GM21367 (cell line): ENCODE measurements around the gene SLC16A2.
"Not testable (repeated sequence)": the region's sequence is repeated elsewhere in the genome, so short reads cannot be mapped to it uniquely, and the experiment has no call there.

ENCODE experiments used
- ATAC-seq: cut with Tn5 transposase; IDR thresholded peaks from one replicate; pipeline ENCODE4 v1.9.1; 2021; ENCODE audit not compliant: unreplicated experiment

The SLC16A2 gene

GRCh38 chrX:74445099-74445498 lies 23.8 kb downstream of the SLC16A2 start:
- no peak for ATAC-seq

GRCh38 chrX:74446876-74447275 lies 25.6 kb downstream of the SLC16A2 start:
- ATAC-seq, result no peak

DNA sequence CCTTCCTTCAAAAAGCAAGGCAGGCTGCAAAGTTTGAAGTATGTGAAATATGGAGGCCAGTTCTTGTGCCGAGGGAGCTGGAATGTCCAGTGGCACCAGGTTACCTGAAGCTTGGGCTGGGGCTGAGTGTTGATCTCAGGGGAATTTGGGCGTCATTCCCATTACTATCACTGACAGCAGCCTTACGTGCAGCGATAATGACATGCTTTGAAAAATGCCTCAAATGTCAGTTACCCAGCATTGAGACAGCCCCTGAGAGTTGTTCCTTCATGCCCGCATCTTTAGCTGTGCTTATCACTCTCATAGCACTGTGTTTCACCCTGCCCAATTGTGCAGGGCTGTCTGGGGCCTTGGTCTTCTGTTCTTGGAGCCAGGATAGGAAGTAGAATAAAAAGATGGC lies 27.4 kb downstream of the SLC16A2 start:
- no peak for ATAC-seq

- ATAC-seq, result no peak
Measured at GRCh38 chrX:74449322-74449936, 28.1 kb downstream of the SLC16A2 start.

DNA sequence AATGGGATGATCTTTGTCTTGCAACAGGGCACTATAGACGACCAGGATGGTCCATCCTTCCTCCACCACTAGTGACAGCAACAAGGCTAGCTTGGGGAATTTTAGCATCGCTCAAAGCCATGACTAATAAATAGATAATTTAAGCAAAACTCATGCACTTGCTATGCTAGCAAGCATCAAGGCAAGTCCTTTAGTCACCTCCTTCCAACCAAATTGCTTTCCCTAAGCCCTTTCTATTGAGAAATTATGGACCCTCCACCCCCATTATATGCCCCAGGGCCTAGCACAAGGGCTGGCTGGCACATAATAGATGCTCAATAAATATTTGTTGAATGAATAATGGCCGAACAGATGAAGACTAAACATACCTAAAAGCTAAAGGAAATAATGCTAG lies 28.6 kb downstream of the SLC16A2 start:
- no peak for ATAC-seq

DNA sequence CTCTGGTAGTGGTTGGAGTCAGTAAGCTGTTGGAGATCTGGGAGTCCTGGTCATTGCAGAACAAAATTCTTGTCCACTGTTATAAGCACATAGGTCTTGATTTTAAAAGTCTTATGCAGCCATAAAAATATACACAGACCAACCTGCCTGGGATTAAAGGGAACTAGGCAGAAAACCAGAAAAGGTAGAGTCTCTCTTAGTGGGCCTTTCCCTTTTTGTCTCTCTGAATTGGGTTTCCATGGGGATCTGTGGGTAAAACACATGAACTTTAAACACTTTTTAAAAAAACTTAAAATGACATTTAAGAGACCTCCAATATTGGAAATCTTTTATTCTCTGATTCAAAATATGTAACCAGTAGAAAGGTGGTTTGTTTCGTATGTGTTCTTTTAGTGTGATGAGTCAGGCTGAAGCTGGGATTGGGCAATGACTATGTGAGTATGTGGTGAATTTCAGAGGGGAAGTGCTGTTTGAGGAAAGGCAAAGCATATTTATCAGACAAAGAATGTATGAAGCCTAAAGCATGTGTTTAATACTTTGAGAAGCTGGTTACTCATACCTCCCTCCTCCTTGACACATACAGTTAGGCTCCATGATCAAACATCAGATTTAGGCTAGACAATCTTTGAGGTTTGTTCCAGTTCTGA lies 29.6 kb downstream of the SLC16A2 start:
- no peak for ATAC-seq

GRCh38 chrX:74451450-74452198 lies 30.3 kb downstream of the SLC16A2 start:
- ATAC-seq, result no peak

DNA sequence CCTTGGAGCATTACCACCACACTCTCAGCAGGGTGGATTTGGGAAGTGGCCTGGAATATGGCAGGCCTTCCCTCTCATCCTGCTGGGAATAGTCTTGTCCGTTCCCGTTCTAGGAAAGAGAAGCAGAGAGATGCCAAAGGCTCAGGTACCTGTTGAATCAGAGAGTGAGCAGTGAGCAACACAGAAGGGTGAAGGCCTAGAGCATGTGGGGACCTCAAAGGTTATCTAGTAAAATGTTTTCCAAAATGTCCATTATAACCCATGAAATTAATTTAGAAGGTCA lies 30.8 kb downstream of the SLC16A2 start:
- no peak for ATAC-seq

- ATAC-seq, result no peak
Measured at GRCh38 chrX:74453178-74453577, 31.9 kb downstream of the SLC16A2 start.

GRCh38 chrX:74454233-74454632 lies 32.9 kb downstream of the SLC16A2 start:
- ATAC-seq, result not testable (repeated sequence)

DNA sequence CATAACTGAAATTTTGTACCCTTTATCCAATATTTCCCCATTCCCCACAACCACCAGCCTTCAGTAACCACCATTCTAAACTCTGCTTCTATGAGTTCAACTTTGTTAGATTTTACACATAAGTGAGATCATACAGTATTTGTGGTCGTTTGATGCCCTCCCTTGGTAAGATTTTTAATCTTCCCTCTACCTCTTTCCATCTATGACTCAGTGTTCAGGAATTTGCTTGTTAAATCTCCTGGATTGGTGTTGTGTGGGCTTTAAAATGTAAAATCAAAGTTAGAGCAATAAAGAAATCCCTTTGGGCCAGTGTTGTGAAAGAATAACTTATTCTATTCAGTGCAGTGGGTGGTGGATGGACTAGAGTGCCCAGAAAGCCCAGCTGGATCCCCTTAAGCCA lies 37.4 kb downstream of the SLC16A2 start:
- ATAC-seq, result no peak

DNA sequence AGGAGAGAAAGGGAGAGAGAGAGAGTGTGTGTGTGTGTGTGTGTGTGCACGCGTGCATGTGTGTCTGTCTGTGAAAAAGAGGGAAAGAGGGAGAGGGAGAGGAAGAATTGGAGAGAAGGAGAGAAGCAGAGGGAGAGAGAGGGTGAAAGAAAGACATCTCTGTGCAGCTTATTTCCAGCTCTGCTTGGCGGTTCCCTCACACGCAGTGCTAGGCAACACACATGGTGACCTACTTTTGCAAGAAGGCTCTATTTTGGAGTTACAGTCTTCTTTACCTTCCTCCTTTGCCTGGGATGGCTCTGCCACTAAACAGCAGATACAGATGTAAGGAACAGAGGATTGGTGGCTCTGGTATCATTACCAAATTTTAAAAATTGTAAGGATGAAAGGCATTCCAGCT lies 40.1 kb downstream of the SLC16A2 start:
- ATAC-seq, result no peak

GRCh38 chrX:74464722-74465121 lies 43.4 kb downstream of the SLC16A2 start:
- ATAC-seq, result no peak

GRCh38 chrX:74465424-74465823 lies 44.1 kb downstream of the SLC16A2 start:
- no peak for ATAC-seq

DNA sequence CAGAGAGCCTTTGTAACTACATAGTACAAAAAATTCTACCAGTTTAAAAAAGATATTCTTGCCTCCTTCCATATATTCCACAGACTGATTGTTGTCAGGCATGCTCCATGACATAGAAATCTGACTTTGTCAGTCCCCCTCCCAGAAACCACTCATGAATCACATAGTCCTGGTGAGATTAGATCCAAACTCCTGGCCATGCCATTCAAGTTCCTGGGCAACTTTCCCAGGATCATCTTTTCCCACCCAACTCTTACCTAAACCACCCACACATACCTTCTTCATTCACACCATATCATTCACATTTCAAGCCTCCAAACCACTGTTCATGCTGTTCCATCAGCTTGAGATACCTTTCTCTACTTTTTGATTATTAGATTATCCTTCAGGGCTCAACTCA lies 46.4 kb downstream of the SLC16A2 start:
- no peak for ATAC-seq

GRCh38 chrX:74473116-74473515 lies 51.8 kb downstream of the SLC16A2 start:
- ATAC-seq, result not testable (repeated sequence)

GRCh38 chrX:74490247-74490646 lies 69.0 kb downstream of the SLC16A2 start:
- no peak for ATAC-seq

GRCh38 chrX:74492720-74493201 lies 71.5 kb downstream of the SLC16A2 start:
- no peak for ATAC-seq

- ATAC-seq, result no peak
Measured at GRCh38 chrX:74493806-74494205, 72.5 kb downstream of the SLC16A2 start.

- ATAC-seq, result no peak
Measured at GRCh38 chrX:74498924-74499323, 77.6 kb downstream of the SLC16A2 start.

DNA sequence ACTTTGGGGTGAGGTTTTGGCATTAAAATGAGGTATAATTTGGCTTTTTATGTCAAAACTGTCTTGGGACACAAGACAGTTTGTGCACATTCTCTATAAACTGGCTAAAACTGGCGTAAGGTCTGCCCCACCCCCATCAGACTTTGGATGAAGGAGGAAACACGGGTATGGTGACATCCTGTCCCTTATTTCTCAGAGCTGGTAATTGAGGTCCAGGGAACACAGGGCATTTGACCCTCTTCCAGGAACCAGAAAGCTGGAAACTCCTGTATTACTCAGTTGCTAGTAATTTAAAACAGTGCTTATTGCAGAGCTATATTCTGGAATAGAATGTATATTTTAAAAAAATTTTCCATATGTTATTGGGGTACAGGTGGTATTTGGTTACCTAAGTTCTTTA lies 78.8 kb downstream of the SLC16A2 start:
- ATAC-seq, result no peak

DNA sequence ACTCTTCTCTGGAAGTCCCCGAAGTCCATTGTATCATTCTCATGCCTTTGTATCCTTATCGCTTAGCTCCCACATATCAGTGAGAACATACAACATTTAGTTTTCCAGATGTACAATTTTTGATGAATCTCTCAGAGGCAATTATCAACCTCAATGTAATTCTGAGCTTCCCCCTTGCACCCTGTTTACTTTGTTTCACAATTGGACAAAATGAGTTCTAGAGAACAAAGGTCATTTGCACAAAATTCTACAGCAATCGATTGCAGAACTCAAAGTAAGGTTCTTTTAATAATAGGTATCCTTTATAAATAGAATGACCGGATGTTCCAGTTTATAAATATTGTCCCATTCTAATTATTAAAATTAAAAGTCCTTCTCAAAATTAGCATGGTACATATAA lies 79.3 kb downstream of the SLC16A2 start:
- ATAC-seq, result no peak
